ENCODE data around the gene PPRC1.

The PPRC1 gene

DNA sequence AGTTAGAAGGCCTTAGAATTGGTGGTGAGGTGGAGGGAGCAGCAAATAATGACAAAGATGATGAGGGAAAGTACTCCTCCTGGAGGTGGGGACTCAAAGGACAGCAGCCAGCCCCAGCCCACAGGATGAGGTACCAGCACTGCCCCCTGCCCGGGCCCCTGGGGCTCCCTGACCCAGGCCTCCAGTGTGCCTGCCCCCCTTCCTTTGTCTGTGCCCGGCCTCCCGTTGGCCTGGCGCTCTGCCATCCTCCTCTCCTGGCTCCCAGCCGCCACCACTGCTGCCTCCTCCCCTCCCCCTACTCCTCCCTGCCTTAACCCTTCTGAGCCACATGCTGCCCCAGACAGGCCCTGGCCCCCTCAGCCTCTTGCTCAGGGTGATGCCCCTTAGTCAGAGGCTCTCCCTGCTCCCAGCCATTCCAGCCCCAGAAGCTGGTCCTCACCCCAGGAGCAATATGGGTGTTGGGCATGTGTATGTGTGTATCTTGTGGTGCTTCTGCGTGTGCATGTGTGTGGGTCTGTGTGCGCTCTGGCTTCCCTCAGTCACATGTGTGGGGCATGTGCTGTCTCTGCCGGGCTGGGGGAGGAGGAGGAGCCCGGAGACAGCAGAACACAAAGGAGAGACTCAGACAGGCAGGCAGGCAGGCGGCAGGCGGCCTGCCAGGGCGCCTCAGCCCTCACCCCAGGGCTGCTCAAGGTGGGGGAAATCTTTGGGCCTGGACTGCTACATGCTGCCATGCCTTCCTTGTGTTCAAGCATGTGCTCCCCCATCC lies 15.3 kb upstream of the PPRC1 start:
- peak; percentile 47 for DNase-seq

DNA sequence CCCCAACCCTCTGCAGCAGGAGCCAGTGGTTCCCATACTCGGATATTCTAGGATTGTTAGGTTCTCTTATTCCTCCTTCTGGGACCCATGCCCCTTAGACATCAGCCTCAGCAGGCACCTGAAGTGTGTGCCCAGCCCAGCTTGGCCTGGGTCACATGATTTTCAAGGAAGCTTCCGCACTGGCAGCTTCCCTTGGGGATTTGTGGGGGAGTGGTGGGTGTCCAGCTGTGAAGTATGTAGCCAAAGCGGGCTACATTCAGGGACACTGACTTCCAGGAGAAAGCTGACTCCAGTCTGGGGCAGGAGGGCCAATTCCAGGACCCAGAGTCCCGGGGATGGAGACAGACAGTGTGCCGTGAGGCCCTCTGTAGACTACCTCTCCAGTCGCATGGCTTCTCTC lies 14.0 kb upstream of the PPRC1 start:
- DNase-seq, result no peak

DNA sequence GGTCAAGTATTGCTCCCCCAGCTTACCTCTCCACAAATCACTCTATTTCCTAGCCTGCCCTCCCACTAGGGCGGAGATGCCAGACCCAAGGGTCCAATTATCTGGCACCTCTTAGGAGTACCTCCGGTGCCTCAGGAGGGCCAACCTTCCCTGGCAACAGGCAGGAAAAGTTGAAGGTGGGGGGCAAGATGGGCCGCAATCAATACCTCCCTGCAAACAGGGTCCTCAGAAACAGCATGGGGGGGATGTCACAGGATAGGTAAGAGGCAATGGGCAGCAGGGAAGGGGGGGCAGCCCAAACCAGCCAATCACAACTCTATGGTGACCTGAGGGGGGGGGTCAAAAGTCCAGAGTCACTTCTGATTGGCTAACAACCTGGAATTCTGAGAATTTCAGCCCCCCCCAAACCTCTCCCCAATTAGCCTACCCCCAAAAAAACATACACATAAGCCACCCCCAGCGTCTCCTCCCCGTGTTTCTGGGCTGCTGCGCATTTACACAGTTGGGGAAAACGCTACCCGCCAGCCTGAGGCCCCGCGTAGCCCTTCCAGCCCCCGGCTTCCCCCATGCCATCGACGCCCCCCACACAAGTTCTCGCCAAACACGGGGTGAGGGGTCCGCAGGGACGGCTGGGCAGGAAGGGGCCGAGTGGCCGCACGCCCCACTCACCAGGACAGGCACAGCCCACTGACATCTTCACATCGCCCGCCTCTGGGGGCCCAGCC lies 13.3 kb upstream of the PPRC1 start:
- DNase-seq, result no peak

DNA sequence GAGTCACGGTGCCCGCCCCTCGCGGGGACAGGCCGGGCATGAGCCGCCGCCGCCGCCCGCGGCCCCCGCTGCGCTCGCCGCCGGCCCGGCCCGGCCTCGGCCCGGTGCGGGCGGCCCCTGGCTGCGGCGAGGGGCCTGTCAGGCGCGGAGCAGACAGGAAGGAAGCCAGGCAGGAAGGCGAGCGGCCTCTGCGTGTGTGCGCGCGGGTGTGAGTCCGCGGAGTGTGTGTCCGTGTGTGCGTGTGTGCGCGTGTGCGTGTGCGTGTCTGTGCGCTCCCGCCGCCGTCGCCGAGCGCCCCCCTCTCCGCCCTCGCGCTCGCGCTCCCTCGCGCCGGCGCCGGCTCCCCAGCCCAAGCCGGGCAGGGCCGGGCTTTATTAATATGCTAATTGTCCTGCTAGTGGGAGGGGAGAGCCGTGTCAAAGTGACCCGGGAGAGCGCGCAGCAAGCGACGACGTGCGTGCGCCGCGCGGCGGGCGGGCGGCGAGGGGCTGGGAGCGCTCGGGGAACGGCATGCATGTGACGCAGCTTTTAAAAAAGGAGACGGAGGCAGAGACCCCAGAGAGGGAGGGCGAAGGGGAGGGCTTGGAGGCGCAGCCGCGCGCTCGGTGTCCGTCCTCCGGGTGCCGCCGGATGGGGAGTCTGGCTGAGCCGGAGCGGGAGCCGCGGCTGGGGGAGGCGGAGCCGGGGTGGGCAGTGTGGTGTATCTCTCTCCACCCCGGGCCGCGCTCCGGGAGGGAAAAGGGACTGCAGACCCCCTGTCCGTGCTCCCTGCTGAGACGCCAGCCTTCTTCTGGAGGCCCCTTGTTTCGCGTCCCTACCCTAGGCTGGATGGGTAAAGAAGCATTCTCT lies 12.5 kb upstream of the PPRC1 start, which contains the start of gene LDB1:
Gene LDB1, minus strand, starts transcription at position 227 of the 849 bp plus-strand sequence. CDS start 258 bp downstream, outside the sequence.
- no peak for DNase-seq

DNA sequence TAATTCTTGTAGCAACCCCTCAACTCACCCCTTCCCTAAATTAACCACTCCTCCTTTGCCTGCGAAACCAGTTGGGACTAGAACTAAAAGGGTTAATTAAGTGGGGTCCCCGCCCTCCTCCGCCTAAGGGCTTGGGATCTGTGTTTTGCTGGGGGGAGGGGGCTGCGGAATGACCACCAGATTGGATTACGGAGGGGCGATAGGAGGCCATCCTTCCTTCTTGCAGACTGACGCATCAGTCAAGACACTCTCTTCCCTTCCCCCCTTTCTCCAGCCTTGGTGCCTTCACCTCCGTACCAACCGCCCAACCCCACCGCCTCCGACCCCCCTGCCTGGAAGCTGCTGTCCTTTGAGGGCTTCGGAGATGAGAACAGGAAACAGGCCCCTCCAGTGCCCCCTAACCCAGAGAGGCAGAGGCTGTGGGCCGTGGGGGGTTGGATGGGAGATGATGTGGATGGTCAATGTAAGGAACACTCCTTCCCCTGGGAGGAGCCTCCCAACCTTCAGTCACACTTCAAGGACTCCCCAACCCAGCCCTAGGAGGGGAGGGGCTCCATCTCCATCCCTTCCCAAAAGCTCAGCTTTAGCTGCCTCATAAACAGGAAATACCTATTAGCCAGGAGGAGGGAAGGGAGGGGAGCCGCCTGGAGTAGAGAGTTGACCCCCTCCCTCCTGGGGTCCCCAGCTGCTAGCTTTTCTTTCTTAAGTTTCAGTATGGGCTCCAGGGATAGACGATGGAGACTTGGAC lies 11.7 kb upstream of the PPRC1 start:
- no peak for DNase-seq

DNA sequence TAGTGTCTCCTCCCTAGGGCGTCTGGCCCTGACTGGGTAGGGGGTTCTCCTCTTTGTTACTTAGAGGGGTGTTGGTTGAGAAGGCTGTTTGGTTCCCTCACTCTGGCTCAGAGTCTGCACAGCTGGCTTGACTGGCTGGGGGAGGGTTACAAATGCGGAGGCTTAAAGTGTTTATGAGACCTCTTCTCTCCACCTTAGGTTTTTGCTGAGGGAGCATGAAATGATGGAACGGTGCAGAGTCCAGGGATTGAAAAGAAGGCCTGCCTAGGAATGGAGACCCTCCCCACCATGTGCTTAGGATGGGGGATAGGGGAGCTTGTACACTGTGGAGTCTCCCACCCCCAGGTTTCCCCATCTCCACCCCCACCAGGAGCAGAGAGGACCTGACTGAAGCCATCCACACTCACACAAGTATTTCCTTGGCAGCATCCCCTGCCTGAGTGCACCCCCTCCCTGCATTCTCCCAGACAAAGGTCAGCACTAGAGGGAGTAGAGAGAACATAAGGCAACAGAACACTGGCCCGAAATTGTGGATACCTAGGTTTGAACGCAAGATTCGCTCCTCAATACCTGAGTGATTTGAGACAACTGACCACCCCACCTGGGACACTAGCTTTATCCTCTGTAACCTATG lies 11.0 kb upstream of the PPRC1 start:
- no peak for DNase-seq

DNA sequence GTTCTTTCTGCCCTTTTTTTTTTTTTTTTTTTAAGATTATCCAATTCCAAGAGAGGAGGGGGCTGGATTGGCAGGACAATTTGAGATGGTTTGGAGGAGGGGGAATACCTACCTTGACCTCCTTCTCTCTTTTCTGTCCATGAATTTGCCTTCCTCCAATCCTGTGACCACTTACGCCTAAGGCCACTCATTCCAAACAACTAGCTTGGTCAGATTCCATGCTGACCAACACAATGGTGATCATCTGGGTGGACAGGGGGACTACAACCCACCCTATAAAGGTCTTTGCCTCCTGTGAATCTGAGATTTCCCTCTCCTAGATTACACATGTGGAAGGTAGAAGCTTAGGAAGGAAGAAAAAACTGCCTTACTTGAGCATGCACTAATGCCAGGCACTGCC lies 10.4 kb upstream of the PPRC1 start:
- DNase-seq, result no peak

DNA sequence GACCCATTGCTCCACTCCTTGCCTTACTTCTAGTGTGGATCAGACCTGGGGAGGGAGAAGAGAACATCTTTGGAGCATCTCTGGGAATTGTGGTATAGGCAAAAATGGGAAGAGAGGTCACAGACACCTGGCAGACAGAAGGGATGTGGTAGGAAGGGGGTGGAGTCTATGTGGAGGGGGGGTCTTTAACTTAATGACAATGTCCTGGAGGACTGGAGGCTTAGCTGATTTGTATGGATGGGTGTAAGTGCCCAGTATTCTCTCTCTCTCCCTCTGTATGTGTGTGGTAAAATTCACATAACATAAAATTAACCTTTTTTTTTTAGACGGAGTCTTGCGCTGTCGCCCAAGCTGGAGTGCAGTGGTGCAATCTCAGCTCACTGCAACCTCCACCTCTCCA lies 9.6 kb upstream of the PPRC1 start:
- DNase-seq, result no peak

DNA sequence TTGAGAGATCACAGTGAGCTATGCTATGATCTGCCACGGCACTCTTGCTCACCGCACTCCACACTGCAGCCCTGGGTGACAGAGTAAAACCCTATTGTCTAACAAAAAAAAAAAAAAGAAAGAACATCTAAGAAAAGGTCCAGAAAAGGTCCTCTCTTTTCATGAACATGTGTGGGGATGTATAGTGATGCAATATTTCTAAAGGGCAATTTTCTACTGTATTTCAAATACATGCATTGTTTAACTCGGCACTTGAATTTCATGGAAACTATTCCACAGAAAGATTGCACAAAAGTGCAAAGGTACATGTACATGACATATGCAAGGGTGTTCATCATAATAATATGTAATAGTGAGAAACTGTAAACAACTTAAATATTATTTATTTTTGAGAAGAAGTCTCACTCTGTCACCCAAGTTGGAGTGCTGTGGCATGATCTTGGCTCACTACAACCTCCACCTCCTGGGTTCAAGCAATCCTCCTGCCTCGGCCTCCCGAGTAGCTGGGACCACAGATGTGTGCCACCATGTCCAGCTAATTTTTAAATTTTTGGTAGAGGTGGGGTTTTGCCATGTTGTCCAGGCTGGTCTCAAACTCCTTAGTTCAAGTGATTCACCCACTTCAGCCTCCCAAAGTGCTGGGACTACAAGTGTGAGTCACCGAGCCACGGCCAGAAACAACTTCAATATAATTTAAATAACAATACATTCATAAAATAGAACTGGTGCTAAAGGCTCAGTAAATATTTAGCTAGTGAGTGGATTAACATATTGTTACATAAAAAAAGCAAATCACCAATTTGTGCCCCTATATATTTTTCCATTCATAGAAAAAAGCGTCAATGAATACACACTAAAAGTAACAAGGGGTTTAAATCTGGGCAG lies 1.3 kb upstream of the PPRC1 start:
- DNase-seq, result no peak

DNA sequence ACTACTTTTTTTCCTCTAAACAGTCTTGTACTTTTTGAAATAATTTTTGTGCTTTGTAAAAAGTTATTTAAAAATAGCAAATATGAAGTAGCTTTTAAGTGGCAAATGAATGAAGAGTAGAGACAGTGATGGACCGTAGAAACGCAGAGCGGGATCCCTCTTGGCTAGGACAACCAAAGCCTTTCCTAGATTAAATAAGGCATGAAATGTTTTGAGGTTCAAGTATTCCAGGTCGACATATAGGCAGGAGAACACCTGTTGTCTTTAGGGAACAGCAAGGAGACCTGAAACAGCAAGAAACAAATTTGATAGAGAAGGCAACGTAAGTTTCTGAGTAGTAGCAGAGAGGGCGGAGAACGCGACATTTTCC lies 662 bp upstream of the PPRC1 start:
- no peak for DNase-seq

DNA sequence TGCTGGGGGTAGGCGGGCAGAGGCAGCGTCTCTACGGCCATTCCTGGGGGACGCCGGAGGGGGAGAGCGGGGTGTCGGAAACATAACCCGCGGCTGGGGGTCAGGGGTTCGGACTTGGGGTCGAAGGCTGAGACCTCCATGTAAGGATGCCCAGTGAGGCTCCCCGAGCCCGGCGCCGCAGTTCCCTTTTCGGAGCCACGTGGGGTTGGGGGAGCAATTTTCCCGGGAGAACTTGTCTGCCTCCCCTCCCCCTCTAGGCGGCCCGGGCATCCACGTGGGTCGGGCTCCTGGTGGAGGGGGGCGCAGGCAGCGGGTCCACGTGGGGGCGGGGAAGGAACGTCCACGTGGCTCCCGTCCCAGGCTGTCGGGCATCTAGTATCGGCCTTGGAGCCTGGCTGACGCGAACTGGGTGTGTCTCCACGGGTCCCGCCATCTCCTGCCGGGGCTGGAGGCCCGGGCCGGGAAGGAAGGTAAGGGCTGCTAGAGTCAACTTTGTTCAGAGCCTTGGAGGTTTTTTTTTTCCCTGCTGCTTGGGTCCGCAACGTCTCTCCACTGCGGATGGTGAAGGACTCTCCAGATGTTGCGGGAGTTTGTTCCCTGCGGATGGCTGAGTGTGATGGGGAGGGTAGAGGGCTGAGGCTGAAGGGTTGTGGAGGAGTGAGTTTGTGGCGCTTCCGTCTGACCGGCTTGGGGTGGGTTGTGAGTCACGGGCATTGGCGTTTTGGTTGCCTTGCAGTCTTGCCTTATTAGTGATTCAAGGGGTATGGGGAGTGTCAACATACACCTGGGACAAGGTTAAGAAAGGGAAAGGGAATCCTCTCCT lies 744 bp downstream of the PPRC1 start:
- peak; percentile 23 for DNase-seq

DNA sequence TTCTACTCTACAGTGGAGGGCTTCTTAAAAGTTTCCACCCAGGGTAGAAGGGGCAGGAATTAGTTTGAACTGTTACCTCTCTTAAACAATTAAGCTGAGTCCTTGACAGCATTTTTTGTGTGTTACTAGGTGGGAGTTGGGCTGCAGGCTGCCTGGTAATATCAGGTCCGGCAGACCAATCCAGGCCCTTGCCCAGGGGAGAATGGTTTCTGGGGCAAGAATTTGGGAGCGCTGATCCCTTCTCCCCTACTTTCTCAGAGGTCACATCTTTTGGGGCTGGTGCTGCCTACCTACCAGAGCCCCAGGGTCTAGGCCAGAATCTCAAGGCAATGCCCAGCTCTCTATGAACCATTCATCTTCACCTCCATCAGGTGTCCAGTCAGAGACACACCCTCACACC lies 1.6 kb downstream of the PPRC1 start:
- no peak for DNase-seq

DNA sequence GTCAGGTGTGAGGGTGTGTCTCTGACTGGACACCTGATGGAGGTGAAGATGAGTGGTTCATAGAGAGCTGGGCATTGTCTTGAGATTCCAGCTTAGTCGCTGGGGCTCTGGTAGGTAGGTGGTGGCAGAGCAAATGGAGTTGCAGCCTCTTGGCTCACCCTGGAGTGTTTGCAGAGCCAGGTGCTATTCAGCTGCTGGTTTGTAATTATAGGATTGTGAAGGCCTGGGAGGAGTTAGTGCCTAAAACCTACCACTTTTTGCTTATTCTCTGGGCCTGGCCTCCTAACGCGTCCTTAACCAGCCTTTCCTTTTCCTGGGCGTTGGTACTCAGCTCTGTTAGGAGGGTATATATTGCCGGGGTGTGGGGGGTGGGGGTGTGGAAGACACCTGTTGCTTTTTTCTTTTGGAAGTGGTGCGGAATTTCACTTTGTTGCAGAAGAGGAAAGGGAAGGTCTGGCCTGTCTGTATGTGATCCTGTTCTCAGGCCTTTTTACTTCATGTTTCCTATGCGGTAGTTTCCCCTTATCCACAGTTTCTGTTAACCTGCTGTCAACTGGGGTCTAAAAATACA lies 3.2 kb downstream of the PPRC1 start:
- DNase-seq, result no peak

DNA sequence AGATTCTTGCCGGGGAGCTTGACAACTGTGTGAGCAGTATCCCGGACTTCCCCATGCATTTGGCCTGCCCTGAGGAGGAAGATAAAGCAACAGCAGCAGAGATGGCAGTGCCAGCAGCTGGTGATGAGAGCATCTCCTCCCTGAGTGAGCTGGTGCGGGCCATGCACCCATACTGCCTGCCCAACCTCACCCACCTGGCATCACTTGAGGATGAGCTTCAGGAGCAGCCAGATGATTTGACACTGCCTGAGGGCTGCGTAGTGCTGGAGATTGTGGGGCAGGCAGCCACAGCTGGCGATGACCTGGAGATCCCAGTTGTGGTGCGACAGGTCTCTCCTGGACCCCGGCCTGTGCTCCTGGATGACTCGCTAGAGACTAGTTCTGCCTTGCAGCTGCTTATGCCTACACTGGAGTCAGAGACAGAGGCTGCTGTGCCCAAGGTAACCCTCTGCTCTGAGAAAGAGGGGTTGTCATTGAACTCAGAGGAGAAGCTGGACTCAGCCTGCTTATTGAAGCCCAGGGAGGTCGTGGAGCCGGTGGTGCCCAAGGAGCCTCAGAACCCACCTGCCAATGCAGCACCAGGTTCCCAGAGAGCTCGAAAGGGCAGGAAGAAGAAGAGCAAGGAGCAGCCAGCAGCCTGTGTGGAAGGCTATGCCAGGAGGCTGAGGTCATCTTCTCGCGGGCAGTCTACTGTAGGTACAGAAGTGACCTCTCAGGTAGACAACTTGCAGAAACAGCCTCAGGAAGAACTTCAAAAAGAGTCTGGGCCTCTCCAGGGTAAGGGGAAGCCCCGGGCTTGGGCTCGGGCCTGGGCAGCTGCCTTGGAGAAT lies 6.7 kb downstream of the PPRC1 start:
- no peak for DNase-seq

DNA sequence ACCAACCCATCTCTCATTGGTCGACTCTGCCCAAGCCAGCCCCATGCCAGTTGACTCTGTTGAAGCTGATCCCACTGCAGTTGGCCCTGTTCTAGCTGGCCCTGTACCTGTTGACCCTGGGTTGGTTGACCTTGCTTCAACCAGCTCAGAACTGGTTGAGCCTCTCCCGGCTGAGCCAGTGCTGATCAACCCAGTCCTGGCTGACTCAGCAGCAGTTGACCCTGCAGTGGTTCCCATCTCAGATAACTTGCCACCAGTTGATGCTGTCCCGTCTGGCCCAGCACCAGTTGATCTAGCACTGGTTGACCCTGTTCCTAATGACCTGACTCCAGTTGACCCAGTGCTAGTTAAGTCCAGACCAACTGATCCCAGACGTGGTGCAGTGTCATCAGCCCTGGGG lies 7.4 kb downstream of the PPRC1 start:
- DNase-seq, result no peak

DNA sequence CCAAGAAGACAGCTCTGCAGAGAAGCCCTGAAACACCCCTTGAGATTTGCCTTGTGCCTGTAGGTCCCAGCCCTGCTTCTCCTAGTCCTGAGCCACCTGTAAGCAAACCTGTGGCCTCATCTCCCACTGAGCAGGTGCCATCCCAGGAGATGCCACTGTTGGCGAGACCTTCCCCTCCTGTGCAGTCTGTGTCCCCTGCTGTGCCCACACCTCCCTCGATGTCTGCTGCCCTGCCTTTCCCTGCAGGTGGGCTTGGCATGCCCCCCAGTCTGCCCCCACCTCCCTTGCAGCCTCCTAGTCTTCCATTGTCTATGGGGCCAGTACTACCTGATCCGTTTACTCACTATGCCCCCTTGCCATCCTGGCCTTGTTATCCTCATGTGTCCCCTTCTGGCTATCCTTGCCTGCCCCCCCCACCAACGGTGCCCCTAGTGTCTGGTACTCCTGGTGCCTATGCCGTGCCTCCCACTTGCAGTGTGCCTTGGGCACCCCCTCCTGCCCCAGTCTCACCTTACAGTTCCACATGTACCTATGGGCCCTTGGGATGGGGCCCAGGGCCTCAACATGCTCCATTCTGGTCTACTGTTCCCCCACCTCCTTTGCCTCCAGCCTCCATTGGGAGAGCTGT lies 8.2 kb downstream of the PPRC1 start:
- DNase-seq, result no peak

DNA sequence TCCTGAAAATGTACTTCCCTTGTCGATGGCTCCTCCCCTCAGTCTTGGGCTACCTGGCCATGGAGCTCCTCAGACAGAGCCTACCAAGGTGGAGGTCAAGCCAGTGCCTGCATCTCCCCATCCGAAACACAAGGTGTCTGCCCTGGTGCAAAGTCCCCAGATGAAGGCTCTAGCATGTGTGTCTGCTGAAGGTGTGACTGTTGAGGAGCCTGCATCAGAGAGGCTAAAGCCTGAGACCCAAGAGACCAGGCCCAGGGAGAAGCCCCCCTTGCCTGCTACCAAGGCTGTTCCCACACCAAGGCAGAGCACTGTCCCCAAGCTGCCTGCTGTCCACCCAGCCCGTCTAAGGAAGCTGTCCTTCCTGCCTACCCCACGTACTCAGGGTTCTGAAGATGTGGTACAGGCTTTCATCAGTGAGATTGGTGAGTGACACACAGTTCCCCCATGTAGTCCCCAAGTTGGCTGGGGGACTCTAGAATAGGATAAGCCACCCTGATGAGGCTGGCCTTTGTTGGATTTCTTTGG lies 8.8 kb downstream of the PPRC1 start:
- no peak for DNase-seq

DNA sequence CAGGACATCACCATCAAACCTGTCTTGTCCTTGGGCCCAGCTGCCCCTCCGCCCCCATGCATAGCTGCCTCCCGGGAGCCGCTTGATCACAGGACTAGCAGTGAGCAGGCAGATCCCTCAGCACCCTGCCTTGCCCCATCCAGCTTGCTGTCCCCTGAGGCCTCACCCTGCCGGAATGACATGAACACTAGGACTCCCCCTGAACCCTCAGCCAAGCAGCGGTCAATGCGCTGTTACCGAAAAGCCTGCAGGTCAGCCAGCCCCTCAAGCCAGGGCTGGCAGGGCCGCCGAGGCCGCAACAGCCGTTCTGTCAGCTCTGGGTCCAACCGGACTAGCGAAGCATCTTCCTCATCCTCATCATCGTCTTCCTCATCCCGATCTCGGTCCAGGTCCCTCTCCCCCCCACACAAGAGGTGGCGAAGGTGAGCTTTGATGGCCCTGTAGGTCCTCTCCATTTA lies 14.2 kb downstream of the PPRC1 start:
- DNase-seq, result no peak

Measured in NCI-H1105 (cell line).